T47D (cell line): ENCODE results near the gene TAF4.

Source experiments
- DNase-seq, 2 experiments: peaks; one replicate each; pipeline versions ENCODE4 v3.0.0 to v3.0.0-alpha.2; 2011 to 2012; ENCODE audit warnings: low read depth in 1 of 2, low spot score in 1 of 2
- JUND ChIP-seq: IDR thresholded peaks from 2 replicates; pipeline ENCODE4 v1.6.1; 2012; ENCODE audit warnings: low read depth
- in situ Hi-C: cut with HindIII; loops from 2 replicates; pipeline ENCODE4 v1.10.0; 2016; ENCODE audit warnings: low sequenced_read_pairs, low pct_unique_long_range_greater_than_20kb

The TAF4 gene

GRCh38 chr20:61934716-61935530 lies 130.8 kb downstream of the TAF4 start:
- in situ Hi-C loops: no loop called here
- DNase-seq: no peak
- TF ChIP-seq JUND: no peak

GRCh38 chr20:61933951-61934715 lies 131.5 kb downstream of the TAF4 start:
- DNase-seq: no peak
- in situ Hi-C loops: no loop called here
- TF ChIP-seq JUND: no peak

- DNase-seq: no peak
- in situ Hi-C loops: no loop called here
- no peak for TF ChIP-seq JUND
These were observed 132.2 kb downstream of the TAF4 start for GRCh38 chr20:61933481-61933950.

- no peak for TF ChIP-seq JUND
- in situ Hi-C loops: no loop called here
- DNase-seq: no peak
These were observed 132.8 kb downstream of the TAF4 start for GRCh38 chr20:61932711-61933480.

GRCh38 chr20:61932199-61932592 lies 133.5 kb downstream of the TAF4 start:
- no peak for TF ChIP-seq JUND
- no peak for DNase-seq
- in situ Hi-C loops: no loop called here

- in situ Hi-C loops: no loop called here
- TF ChIP-seq JUND: no peak
- DNase-seq: no peak
These were observed 134.0 kb downstream of the TAF4 start for GRCh38 chr20:61931476-61932198.

GRCh38 chr20:61930776-61931475 lies 134.8 kb downstream of the TAF4 start:
- no peak for TF ChIP-seq JUND
- in situ Hi-C loops: no loop called here
- no peak for DNase-seq

GRCh38 chr20:61929971-61930666 lies 135.6 kb downstream of the TAF4 start:
- TF ChIP-seq JUND: no peak
- no peak for DNase-seq
- in situ Hi-C loops: no loop called here

- DNase-seq: no peak
- TF ChIP-seq JUND: no peak
- in situ Hi-C loops: no loop called here
These were observed 136.1 kb downstream of the TAF4 start for GRCh38 chr20:61929561-61929960.

- TF ChIP-seq JUND: no peak
- no peak for DNase-seq
- in situ Hi-C loops: no loop called here
These were observed 137.7 kb downstream of the TAF4 start for GRCh38 chr20:61927826-61928541.
